AG10803 (cell line): ENCODE data around the gene RAD18.
A peak's percentile ranks its signal among the peaks of the same experiment; 100 is the strongest.

Experiments
- DNase-seq: peaks from one replicate; pipeline ENCODE4 v3.0.0; 2010; ENCODE audit warnings: low read depth
- H3K4me3 ChIP-seq: 2 replicates; pipeline ENCODE4 v1.5.1; 2011; ENCODE audit warnings: mild to moderate bottlenecking, low read length, control low read depth
- TF ChIP-seq, protein P1 (sequence below): conservative IDR thresholded peaks from 2 replicates; pipeline ENCODE4 v1.5.1; 2011; ENCODE audit warnings: mild to moderate bottlenecking, low read length, control low read depth, inconsistent platforms

RAD18 gene

DNA sequence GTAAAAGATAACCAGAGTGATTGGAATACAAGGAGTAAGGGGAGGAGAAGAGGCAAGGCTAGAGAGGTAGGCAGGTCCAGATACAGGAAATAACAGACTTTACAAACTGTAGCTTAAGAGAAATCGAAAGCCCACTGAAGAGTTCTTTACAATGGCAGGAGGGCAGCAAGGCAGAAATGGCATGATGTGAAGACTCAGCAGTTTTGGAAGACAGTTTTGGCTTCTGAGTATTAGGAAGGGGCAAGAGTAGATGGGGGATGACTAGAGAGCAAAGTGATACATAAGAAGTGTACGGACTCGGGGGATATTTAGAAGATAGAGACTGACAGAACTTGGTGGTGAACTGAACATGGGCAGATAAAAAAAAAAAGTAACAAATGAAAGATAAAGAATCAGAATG is 54.1 kb downstream of the RAD18 start:
- H3K4me3 ChIP-seq: no peak overlapping the region
- TF ChIP-seq, protein P1, sequence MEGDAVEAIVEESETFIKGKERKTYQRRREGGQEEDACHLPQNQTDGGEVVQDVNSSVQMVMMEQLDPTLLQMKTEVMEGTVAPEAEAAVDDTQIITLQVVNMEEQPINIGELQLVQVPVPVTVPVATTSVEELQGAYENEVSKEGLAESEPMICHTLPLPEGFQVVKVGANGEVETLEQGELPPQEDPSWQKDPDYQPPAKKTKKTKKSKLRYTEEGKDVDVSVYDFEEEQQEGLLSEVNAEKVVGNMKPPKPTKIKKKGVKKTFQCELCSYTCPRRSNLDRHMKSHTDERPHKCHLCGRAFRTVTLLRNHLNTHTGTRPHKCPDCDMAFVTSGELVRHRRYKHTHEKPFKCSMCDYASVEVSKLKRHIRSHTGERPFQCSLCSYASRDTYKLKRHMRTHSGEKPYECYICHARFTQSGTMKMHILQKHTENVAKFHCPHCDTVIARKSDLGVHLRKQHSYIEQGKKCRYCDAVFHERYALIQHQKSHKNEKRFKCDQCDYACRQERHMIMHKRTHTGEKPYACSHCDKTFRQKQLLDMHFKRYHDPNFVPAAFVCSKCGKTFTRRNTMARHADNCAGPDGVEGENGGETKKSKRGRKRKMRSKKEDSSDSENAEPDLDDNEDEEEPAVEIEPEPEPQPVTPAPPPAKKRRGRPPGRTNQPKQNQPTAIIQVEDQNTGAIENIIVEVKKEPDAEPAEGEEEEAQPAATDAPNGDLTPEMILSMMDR: no peak
- DNase-seq: no peak

DNA sequence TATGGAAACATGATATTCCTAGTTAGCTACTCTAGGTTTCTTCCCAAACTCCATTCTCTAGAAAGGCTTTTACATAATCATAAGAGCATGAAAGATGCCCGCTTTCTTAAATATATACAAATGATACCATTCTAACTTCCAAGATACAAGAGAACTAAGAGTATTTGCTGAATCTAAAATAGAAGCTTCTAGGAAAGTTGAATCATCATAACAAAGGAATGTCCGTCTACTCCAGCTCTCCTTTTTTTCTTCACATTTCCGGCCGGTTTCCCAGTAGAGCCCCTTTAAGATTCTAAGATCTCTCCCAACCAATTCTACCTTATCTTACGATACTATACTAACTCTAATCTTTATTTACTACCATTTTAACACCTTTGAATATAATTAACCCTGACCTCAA is 60.1 kb downstream of the RAD18 start:
- DNase-seq: no peak
- H3K4me3 ChIP-seq: no peak overlapping the region
- TF ChIP-seq, protein P1: no peak

DNA sequence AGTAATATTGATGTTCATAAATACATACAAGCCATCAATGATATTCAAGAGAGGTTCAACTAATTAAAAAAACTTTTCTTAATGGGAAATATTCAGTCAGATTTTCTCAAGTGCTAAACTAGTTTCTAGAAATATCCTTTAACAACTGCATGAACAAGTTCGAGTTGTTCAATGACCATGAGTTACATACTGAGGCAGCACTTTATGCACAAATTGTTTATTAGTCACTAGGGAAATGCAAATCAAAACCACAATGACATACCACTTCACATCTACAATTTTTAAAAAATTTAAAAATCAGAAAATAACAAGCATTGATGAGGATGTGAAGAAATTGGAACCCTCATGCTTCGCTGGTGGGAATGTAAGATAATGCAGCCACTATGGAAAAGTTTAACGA is 62.4 kb downstream of the RAD18 start:
- no peak for DNase-seq
- TF ChIP-seq, protein P1: no peak
- no peak overlapping the region for H3K4me3 ChIP-seq

DNA sequence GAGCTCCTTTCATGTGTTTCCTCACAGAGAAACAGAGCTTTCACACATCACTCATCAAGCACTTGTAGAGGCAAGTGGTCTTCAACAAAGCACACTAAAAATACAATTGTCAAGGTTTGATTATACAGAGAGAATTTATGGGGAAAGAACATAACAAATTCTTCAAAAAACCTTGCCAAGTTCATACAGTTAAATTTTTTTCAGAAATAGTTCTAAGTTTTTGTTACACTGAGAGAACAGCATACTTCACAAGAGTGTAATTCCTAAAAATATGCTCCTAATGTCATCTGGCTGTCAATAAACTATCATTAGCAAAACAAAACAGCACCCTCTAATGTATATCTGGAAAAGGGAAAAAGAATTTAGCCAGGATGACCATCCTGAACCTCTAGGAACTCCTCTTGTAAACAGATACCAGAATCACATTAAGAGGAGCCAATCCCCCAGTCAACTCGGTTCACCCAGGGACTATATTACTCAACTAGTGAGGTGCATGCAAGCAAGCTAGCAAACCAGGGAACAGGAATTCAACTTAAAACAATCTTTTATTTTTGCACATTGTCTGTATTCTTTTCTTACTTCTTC is 63.3 kb downstream of the RAD18 start:
- DNase-seq: peak; percentile 43
- TF ChIP-seq, protein P1: peak; percentile 18; the same call in 1 of the 2 replicates
- H3K4me3 ChIP-seq: no peak overlapping the region

- no peak for DNase-seq
- no peak overlapping the region for H3K4me3 ChIP-seq
- TF ChIP-seq, protein P1: no peak
Measured at GRCh38 chr3:8895829-8896228, 67.4 kb downstream of the RAD18 start.

- DNase-seq: no peak
Measured at GRCh38 chr3:8893001-8893400, 70.3 kb downstream of the RAD18 start.

DNA sequence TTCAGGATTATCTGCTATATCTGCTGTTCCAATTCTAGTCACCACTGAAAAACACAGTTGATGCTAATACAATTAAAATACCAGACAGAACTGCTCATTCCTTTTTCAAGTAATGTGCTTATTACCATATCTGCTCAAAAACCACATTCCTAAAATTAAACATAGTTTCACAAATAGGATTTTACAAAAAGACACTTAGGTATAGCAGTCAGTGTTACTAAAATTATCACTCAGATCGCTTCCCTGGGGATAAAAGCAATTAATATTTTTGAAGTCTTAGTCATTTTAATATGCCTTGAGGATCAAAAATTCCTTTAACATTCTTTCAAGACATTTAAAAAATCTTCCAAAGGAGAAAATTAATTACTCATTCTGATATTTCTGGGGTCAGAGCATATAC is 71.5 kb downstream of the RAD18 start:
- peak; percentile 80 for DNase-seq
- TF ChIP-seq, protein P1: no peak
- no peak overlapping the region for H3K4me3 ChIP-seq

More at GRCh38 chr3:8893001-8893400, 70.3 kb downstream of the RAD18 start:
- TF ChIP-seq, protein P1: no peak
- H3K4me3 ChIP-seq: no peak overlapping the region
